ENCODE measurements around the gene KIF6. TPM values are rescaled to one million over a fixed set of nuclear protein-coding genes. Genes with fewer than 3 reads are reported as not detected.

The KIF6 gene
- total RNA-seq, 1 donor from 2014 or later = 0.78 TPM

GRCh38 chr6:39594285-39594684, 130.9 kb downstream of the KIF6 start:
- no peak for DNase-seq (ENCODE audit: low spot score)

- no peak for DNase-seq (ENCODE audit: low spot score)
Measured at GRCh38 chr6:39593646-39594045, 131.6 kb downstream of the KIF6 start.

- no peak for DNase-seq (ENCODE audit: low spot score)
Measured at GRCh38 chr6:39590871-39591393, 134.3 kb downstream of the KIF6 start.

- no peak for DNase-seq (ENCODE audit: low spot score)
Measured at GRCh38 chr6:39587080-39587479, 138.1 kb downstream of the KIF6 start.

- no peak for DNase-seq (ENCODE audit: low spot score)
Measured at GRCh38 chr6:39585641-39586040, 139.6 kb downstream of the KIF6 start.

- no peak for DNase-seq (ENCODE audit: low spot score)
Measured at GRCh38 chr6:39577446-39578165, 147.6 kb downstream of the KIF6 start.

- DNase-seq (ENCODE audit: low spot score) = no peak
Measured at GRCh38 chr6:39576556-39577303, 148.5 kb downstream of the KIF6 start.

GRCh38 chr6:39574991-39575390, 150.2 kb downstream of the KIF6 start:
- DNase-seq (ENCODE audit: low spot score) = no peak

- DNase-seq (ENCODE audit: low spot score) = no peak
Measured at GRCh38 chr6:39573541-39573940, 151.7 kb downstream of the KIF6 start.

- no peak for DNase-seq (ENCODE audit: low spot score)
Measured at GRCh38 chr6:39572661-39573340, 152.4 kb downstream of the KIF6 start.

- DNase-seq (ENCODE audit: low spot score) = no peak
Measured at GRCh38 chr6:39568896-39569295, 156.3 kb downstream of the KIF6 start.

GRCh38 chr6:39567091-39567490, 158.1 kb downstream of the KIF6 start:
- DNase-seq (ENCODE audit: low spot score) = no peak

- DNase-seq (ENCODE audit: low spot score) = no peak
Measured at GRCh38 chr6:39566456-39566855, 158.8 kb downstream of the KIF6 start.

GRCh38 chr6:39565956-39566355, 159.3 kb downstream of the KIF6 start:
- no peak for DNase-seq (ENCODE audit: low spot score)

- DNase-seq (ENCODE audit: low spot score) = no peak
Measured at GRCh38 chr6:39563566-39564311, 161.5 kb downstream of the KIF6 start.

GRCh38 chr6:39561536-39562266, 163.5 kb downstream of the KIF6 start:
- no peak for DNase-seq (ENCODE audit: low spot score)

GRCh38 chr6:39560915-39561314, 164.3 kb downstream of the KIF6 start:
- no peak for DNase-seq (ENCODE audit: low spot score)

- DNase-seq (ENCODE audit: low spot score) = no peak
Measured at GRCh38 chr6:39558591-39559190, 166.5 kb downstream of the KIF6 start.

GRCh38 chr6:39558079-39558478, 167.1 kb downstream of the KIF6 start:
- DNase-seq (ENCODE audit: low spot score) = no peak

- DNase-seq (ENCODE audit: low spot score) = no peak
Measured at GRCh38 chr6:39555136-39555535, 170.1 kb downstream of the KIF6 start.
